ENCODE measurements around the gene CCR3.

DNA sequence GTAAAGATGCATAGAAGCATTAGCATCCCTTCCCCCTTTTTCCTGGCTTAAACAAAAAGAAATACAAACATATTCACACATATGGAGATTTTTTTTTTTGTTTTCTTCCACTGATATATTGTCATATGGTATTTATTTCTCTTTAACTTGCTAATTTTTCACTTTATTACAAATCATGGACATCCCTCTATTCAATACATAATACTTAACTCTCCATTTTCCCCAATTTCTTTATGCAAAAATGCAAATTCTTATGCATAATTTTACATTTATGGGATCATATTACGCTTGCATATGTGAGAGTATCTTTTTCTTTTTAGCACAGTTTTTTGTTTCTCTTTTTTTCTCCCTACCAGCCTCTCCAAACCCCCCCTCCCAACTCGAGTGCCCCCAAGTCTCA lies 48.8 kb downstream of the CCR3 start:
- TF ChIP-seq, protein P1, sequence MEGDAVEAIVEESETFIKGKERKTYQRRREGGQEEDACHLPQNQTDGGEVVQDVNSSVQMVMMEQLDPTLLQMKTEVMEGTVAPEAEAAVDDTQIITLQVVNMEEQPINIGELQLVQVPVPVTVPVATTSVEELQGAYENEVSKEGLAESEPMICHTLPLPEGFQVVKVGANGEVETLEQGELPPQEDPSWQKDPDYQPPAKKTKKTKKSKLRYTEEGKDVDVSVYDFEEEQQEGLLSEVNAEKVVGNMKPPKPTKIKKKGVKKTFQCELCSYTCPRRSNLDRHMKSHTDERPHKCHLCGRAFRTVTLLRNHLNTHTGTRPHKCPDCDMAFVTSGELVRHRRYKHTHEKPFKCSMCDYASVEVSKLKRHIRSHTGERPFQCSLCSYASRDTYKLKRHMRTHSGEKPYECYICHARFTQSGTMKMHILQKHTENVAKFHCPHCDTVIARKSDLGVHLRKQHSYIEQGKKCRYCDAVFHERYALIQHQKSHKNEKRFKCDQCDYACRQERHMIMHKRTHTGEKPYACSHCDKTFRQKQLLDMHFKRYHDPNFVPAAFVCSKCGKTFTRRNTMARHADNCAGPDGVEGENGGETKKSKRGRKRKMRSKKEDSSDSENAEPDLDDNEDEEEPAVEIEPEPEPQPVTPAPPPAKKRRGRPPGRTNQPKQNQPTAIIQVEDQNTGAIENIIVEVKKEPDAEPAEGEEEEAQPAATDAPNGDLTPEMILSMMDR (IDR thresholded peaks at IDR 0.05) = no peak
- TF ChIP-seq ZFX (IDR thresholded peaks at IDR 0.05; ENCODE audit: borderline replicate concordance) = no peak
